HG02678 (cell line): ENCODE results near the gene TMEM101.
"Not testable (repeated sequence)": the region's sequence is repeated elsewhere in the genome, so short reads cannot be mapped to it uniquely, and the experiment has no call there.

Experiments
- ATAC-seq: cut with Tn5 transposase; IDR thresholded peaks from one replicate; pipeline ENCODE4 v1.9.1; 2021; ENCODE audit warnings: mild to moderate bottlenecking, moderate library complexity; ENCODE audit not compliant: unreplicated experiment

TMEM101 gene

GRCh38 chr17:44001461-44001920 is 13.3 kb downstream of the TMEM101 start:
- no peak for ATAC-seq

- ATAC-seq = no peak
Observed at GRCh38 chr17:44000871-44001460, 13.8 kb downstream of the TMEM101 start.

GRCh38 chr17:44000141-44000860 is 14.5 kb downstream of the TMEM101 start:
- no peak for ATAC-seq

DNA sequence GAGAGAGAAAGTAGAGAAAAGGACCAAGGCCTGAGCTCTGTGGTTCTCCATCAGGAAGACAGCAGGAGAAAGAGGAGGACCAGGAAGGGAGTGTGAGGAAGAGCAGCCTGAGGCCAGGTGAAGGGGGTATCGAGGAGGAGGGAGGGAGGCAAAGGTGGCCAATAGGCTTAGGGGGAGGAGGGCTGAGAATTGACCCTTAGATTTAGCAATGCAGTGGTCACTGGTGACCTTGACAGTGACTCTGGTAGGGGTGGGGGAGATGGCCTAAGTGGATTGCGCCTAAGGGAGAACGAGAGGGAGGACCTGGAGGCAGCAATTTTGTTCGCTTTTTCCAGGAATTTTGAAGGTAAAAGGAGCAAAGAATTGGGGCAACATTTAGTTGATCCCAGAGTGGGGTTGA is 15.7 kb downstream of the TMEM101 start:
- ATAC-seq = no peak

DNA sequence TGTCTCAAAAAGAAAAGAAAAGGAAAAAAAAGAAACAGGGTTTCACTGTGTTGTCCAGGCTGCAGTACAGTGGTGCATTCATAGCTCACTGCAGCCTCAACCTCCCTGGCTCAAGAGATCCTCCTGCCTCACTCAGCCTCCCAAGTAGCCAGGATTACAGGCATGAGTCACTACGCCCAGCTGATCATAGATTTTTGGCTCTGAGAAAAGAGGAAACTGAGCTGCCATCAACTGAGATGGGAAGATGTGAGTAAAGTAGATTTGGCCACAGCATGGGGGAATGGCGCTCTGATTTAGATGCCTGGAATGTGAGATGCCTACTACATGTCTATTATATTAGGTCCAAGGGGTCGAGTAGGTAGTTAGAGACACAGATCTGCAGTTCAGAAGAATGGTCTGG is 16.2 kb downstream of the TMEM101 start:
- no peak for ATAC-seq

DNA sequence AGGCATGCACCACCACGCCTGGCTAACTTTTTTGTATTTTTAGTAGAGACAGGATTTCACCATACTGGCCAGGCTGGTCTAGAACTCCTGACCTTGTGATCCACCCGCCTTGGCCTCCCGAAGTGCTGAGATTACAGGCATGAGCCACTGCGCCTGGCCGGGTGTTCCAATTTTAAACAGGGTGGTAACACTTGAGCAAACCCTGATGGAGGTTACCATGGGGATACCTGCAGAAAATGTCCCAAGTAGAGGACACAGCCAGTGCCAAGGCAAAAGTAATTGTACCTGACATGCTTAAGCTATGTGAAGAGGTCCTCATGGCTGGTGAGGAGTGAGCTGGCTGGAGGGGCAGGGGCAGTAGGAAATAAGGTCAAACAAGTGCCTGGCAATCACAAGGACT is 17.6 kb downstream of the TMEM101 start:
- ATAC-seq = not testable (repeated sequence)

GRCh38 chr17:43995150-43995471 is 19.7 kb downstream of the TMEM101 start:
- ATAC-seq = no peak

- no peak for ATAC-seq
Observed at GRCh38 chr17:43994272-43995149, 20.3 kb downstream of the TMEM101 start.

DNA sequence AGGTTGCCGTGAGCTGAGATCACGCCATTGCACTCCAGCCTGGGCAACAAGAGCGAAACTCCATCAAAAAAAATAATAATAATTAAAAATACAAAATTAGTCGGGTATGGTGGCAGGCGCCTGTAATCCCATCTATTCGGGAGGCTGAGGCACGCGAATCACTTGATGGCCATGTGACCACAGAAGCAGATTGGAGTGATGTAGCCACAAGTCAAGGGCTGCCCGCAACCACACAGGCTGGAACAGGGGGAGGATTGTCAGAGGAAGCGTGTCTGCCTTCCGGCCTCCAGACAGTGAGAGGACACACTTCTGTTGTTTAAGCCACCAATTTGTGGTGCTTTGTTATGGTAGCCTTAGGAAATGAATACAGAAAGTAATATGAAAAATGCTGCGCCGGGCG is 22.1 kb downstream of the TMEM101 start:
- no peak for ATAC-seq

DNA sequence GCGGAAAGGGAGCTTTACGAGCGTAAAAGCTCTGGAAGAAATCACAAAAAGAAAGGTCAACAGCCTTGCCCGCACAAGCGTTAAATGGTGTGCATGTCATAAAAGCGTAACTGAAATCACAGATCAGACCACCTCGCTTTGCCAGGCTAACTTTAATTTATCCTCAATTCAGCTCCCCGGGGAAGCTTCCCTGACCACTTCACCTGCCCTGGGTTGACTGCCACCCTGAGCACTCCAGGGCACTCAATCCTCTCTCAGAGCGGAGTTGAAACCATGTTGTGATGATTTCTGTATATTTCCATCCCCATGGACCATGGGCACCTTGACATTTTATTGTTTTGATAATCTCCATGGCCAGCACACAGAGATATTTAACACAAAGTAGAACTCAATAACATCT is 26.5 kb downstream of the TMEM101 start:
- no peak for ATAC-seq

DNA sequence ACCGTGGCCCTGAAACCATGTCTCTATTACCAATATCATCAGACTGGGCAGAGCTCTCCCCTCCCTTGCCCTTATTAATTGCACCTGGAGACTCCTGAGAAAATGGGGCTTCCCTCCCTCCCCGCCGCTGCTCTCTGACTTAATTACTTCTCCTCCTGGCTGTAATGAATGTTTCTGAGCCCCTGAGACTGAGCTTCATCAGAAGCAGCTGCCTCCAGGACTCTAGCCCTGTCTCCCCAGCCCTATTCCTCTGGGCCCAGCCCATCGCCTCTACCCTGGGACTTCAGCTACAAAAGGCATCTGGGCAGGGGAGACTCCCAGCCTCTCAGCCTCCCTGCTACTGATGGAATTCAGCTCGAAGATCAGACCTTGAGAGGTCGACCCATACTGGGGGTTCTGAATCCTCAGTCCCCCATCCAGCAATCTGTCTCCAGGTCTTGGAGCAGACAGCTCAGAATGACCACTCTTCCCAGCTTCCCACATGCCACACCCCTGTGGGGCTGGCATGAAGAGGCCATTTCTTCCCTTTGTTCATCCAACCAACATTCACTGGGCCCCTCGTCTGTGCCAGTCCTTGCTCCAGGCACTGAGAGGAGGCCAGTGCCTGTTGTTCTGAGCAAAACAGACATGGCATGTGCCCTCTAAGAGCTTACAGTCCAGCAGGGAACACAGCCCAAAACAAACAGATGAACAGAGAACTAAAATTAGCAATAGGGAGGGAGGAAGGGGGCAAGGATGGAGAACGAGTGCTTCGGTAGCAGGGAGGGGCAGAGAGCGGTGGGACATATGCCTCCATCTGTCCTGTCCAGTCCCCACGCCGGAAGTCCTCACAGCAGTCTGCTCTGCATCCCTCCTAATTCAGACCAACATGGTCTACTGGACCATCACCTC is 27.4 kb downstream of the TMEM101 start:
- no peak for ATAC-seq

GRCh38 chr17:43986225-43986981 is 28.4 kb downstream of the TMEM101 start:
- ATAC-seq = no peak

DNA sequence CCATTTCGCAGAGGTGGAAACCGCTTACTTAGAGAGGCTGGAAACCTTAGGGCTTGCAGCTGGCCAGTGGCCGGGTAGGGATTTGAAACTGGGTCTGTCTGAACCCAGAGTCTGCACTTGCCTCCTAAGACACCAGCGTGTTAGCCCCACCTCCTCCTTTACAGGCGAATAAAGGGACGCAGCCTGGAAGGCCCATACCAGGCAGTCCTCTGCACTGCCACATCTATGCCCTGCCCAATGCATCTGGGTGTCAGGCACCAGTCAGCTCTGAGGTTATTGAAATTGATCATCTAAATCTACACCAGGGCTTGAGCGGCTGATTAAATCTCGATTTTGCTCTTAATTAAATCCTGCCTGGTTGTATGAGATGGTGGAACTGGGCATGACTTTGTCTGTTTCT is 30.2 kb downstream of the TMEM101 start:
- ATAC-seq = no peak

- no peak for ATAC-seq
Observed at GRCh38 chr17:43983515-43984411, 31.0 kb downstream of the TMEM101 start.

DNA sequence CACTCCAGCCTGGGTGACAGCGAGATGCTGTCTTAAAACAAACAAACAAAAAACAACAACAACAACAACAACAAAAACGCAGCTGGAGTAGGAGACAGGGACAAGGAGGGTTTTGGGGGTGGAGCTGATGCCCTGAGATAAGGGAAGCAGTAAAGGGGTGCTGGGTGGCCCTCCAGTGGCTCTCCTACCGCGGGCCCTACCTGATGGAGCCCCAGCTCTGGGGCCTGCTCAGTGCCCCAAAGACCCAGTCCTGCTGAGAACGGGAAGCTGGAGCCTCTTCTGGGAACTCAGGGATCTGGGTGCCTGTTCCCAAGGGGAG is 31.6 kb downstream of the TMEM101 start:
- ATAC-seq = no peak

GRCh38 chr17:43982171-43982570 is 32.6 kb downstream of the TMEM101 start:
- ATAC-seq = no peak

GRCh38 chr17:43979671-43980070 is 35.1 kb downstream of the TMEM101 start:
- ATAC-seq = no peak

DNA sequence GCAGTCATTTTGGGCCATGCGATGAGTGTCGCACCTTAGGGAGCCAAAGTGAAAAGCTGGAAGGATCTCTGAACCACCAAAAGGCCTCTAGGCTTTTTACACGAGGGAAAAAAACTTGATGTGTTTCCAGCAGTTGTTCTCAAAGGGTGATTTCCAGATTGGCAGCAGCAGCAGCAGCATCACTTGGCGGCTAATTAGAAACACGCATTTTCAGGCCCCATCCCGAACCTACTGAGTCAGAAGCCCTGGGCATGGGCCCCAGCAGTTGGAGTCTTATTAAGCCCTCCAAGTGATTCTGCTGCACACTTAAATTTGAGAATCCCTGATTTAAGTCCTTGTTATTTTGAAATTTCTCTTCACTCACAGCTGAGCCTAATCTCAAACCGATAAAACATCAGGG is 35.8 kb downstream of the TMEM101 start:
- no peak for ATAC-seq

DNA sequence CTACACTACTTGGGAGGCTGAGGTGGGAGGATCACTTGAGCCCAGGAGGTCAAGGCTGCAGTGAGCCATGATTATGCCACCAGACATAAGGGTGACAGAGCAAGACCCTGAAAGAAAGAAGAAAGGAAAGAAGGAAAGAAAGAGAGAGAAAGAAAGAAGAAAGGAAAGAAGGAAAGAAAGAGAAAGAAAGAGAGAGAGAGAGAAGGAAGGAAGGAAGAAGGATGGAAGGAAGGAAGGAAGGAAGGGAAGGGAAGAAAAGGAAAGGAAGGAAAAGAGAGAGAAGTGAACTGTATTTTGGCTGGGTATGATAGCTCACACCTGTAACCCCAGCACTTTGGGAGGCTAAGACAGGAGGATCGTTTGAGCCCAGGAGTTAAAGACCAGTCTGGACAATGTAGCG is 36.7 kb downstream of the TMEM101 start:
- ATAC-seq = no peak
